GM12891 (cell line): ENCODE results near the gene UBE3C.

Experiments
- PAX5 ChIP-seq: IDR thresholded peaks from 2 replicates; pipeline ENCODE4 v1.6.1; 2011; ENCODE audit warnings: low read length, moderate library complexity, mild to moderate bottlenecking; ENCODE audit not compliant: insufficient read depth, severe bottlenecking
- POLR2A ChIP-seq: IDR thresholded peaks from 2 replicates; pipeline ENCODE4 v1.6.1; 2011; ENCODE audit warnings: low read depth, low read length, control low read depth
- POLR2AphosphoS5 ChIP-seq: IDR thresholded peaks from 2 replicates; pipeline ENCODE4 v1.6.1; 2011; ENCODE audit warnings: low read depth, low read length, control low read depth
- POU2F2 ChIP-seq: IDR thresholded peaks from 2 replicates; pipeline ENCODE4 v1.6.1; 2011; ENCODE audit warnings: low read depth, mild to moderate bottlenecking, control low read depth, low read length, moderate library complexity
- SPI1 ChIP-seq: IDR thresholded peaks from 2 replicates; pipeline ENCODE4 v1.6.1; 2011; ENCODE audit warnings: low read depth, low read length, control low read depth
- TAF1 ChIP-seq: IDR thresholded peaks from 2 replicates; pipeline ENCODE4 v1.6.1; 2011; ENCODE audit warnings: low read depth, low read length, control low read depth

DNA sequence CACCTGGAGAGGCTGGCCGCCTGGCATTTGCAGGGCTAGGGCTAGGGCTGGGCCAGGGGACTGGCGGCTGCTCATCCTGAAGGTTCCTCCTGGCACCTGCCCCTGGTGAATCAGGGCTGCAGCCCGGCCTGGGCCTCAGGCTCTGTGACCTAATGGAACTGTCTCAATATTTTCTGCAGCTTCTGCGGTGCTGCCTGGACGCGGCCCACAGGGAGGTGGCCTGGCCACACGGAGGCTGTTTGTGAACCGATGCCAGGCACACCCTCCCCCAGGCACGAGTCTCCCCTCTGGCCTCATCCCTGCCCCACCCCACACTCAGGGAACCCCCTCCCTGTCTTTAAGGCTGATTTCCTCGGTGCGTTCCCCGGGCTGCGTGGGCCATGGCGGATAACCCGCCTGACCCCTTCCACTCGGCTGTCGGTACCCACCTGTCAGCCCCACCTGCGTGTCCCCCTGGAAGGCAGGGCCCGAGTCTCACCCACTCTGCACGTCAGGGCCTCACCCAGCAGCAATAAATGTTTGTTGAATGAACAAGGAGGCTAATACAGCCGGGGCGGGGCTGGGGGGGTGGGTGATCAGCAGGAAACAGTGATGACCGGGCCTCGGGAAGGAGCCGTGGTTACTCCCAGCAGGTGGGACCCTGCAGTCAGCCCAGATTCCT lies 143.5 kb downstream of the UBE3C start:
- TF ChIP-seq POLR2AphosphoS5: no peak
- TF ChIP-seq TAF1: no peak
- TF ChIP-seq POLR2A: no peak
- TF ChIP-seq POU2F2: no peak
- no peak for TF ChIP-seq PAX5
- no peak for TF ChIP-seq SPI1
